Lung (tissue), 12 donors: ENCODE results near the gene EGFL6. TPM values are rescaled to one million over a fixed set of nuclear protein-coding genes. Genes with fewer than 3 reads are reported as not detected.

Source experiments
- ATAC-seq: fragments of 200-7000 bp; cut with Tn5 transposase; one replicate; pipeline ENCODE4 v1.9.1; 2020; ENCODE audit warnings: moderate number of reproducible peaks; ENCODE audit not compliant: insufficient read depth, low FRiP score
- DNase-seq, 3 donors: peaks; one replicate each; pipeline ENCODE4 v3.0.0-alpha.2; 2013 to 2017
- H3K27ac ChIP-seq, 2 donors: one replicate each; pipeline ENCODE4 v1.5.1; 2013; ENCODE audit warnings: mild to moderate bottlenecking in 2 of 2, moderate library complexity in 2 of 2, control low read depth in 1 of 2, inconsistent platforms in 1 of 2, low read depth in 1 of 2, low read length in 1 of 2
- H3K27me3 ChIP-seq, 3 donors: one replicate each; pipeline ENCODE4 v1.5.1; 2013; ENCODE audit warnings: low read length in 2 of 3; ENCODE audit not compliant: control insufficient read depth in 3 of 3, insufficient read depth in 3 of 3
- H3K36me3 ChIP-seq, 4 donors: one replicate each; pipeline ENCODE4 v1.5.1; 2013; ENCODE audit warnings: low read length in 4 of 4, mild to moderate bottlenecking in 1 of 4, moderate library complexity in 1 of 4; ENCODE audit not compliant: control insufficient read depth in 4 of 4, insufficient read depth in 4 of 4
- H3K4me1 ChIP-seq, 5 donors: one replicate each; pipeline ENCODE4 v1.5.1; 2013; ENCODE audit warnings: low read length in 5 of 5, mild to moderate bottlenecking in 2 of 5, moderate library complexity in 1 of 5; ENCODE audit not compliant: control insufficient read depth in 5 of 5, insufficient read depth in 5 of 5
- H3K4me3 ChIP-seq: one replicate; pipeline ENCODE4 v1.5.1; 2013; ENCODE audit warnings: mild to moderate bottlenecking, control low read depth, moderate library complexity
- H3K9ac ChIP-seq, 2 donors: one replicate each; pipeline ENCODE4 v1.5.1; 2013; ENCODE audit warnings: low read length in 2 of 2, control low read depth in 1 of 2; ENCODE audit not compliant: insufficient read depth in 1 of 2
- H3K9me3 ChIP-seq, 4 donors: one replicate each; pipeline ENCODE4 v1.5.1; 2013; ENCODE audit warnings: low read length in 3 of 4, mild to moderate bottlenecking in 1 of 4, moderate library complexity in 1 of 4; ENCODE audit not compliant: control insufficient read depth in 4 of 4, insufficient read depth in 3 of 4
- WGBS, 2 donors: extraction: QIAGEN DNeasy Blood & Tissue Kit; methylation state at CpG; one replicate each; pipeline ENCODE4 v1.1.7; 2013; 5-methylcytosine and 5-hydroxymethylcytosine counted together
- polyA plus RNA-seq, 2 donors: library from polyadenylated mRNA; stranded (reverse); fragments of 200-250 nt; gene quantifications; one replicate each; pipeline ENCODE4 v1.2.1, GENCODE V29; 2013
- total RNA-seq, 2 donors: library from RNA; depleted of rRNA in 1 of 2; stranded (reverse); fragments of >200 nt in 1 of 2; gene quantifications; one replicate each; pipeline ENCODE4 v1.2.1, GENCODE V29; 2014 to 2021
- TF ChIP-seq, protein P1 (sequence below): IDR thresholded peaks from 2 replicates; pipeline ENCODE4 v1.5.1; 2012; ENCODE audit warnings: mild to moderate bottlenecking; ENCODE audit errors: control extremely low read depth, extremely low read depth
- donor health status: control.
- donor health status: control.
- donor health status: Bipolar disorder and iron deficiency.
- donor health status: healthy.
- donor health status: DM: yes; HTN: yes; CAD: no.

Gene EGFL6
- total and polyA plus RNA-seq, 4 donors = 5.4 to 58.7 (median 14.3) TPM

DNA sequence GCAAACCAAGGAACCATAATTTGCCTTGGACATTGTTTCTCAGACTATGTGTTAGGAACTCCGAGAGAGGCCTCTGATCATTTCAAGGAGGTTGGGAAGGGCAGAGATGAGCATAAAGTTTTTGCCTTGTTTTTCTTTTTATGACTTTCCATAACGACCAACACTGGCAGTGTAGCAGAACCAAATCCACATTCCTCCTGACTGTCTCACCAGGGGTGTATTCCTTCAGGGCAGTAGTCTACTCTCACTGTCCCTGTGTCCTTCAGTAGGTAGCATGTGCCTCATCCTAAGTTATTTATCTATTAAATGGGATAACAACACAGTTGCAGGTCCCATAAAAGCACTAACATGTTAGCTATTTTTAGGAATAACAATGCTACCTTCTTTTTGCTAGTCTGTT lies 20.8 kb downstream of the EGFL6 start:
- no peak overlapping the region for H3K4me3 ChIP-seq
- H3K27ac ChIP-seq = no peak overlapping the region
- H3K27me3 ChIP-seq = peaks cover 0 to 56% (median 27%) of the 10 kb centered on the region in 3 donors
- TF ChIP-seq, protein P1, sequence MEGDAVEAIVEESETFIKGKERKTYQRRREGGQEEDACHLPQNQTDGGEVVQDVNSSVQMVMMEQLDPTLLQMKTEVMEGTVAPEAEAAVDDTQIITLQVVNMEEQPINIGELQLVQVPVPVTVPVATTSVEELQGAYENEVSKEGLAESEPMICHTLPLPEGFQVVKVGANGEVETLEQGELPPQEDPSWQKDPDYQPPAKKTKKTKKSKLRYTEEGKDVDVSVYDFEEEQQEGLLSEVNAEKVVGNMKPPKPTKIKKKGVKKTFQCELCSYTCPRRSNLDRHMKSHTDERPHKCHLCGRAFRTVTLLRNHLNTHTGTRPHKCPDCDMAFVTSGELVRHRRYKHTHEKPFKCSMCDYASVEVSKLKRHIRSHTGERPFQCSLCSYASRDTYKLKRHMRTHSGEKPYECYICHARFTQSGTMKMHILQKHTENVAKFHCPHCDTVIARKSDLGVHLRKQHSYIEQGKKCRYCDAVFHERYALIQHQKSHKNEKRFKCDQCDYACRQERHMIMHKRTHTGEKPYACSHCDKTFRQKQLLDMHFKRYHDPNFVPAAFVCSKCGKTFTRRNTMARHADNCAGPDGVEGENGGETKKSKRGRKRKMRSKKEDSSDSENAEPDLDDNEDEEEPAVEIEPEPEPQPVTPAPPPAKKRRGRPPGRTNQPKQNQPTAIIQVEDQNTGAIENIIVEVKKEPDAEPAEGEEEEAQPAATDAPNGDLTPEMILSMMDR = no peak
- H3K36me3 ChIP-seq = no peaks in the 10 kb centered on the region
- ATAC-seq = no peak
- H3K9me3 ChIP-seq = peaks cover 0 to 3% (median 0%) of the 10 kb centered on the region in 4 donors
- no peaks in the 10 kb centered on the region for H3K4me1 ChIP-seq
- 78 to 89% methylated on average over 2 of the region's 2 CpGs for WGBS, 2 donors
- DNase-seq = no peak
- H3K9ac ChIP-seq = no peak overlapping the region

DNA sequence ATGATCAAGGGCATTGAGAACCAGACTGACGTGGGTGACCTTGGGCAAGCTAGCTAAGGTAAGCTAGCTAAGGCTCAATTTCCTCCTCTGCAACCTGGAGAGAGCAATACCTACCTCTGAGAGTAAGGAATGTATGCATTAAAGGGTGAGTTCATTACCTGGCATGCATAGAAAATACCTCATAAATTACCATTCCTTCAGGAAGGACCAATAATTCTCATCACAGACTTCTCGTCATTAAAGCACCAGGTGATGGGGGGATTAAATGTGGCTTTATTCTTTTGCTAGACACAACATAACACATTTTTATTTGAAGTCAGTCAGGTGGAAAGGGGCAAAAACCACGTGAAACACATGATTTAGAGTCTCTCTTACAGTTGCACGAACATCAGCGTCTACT lies 21.5 kb downstream of the EGFL6 start:
- peaks cover 0 to 3% (median 0%) of the 10 kb centered on the region in 4 donors for H3K9me3 ChIP-seq
- ATAC-seq (no peak), DNase-seq (no peak)
- H3K4me1 ChIP-seq = no peaks in the 10 kb centered on the region
- no peak overlapping the region for H3K4me3 ChIP-seq
- peaks cover 0 to 50% (median 27%) of the 10 kb centered on the region in 3 donors for H3K27me3 ChIP-seq
- H3K36me3 ChIP-seq = no peaks in the 10 kb centered on the region
- 61 to 89% methylated on average over 5 of the region's 5 CpGs for WGBS, 2 donors
- TF ChIP-seq, protein P1 = no peak
- H3K9ac ChIP-seq = no peak overlapping the region
- H3K27ac ChIP-seq = no peak overlapping the region

DNA sequence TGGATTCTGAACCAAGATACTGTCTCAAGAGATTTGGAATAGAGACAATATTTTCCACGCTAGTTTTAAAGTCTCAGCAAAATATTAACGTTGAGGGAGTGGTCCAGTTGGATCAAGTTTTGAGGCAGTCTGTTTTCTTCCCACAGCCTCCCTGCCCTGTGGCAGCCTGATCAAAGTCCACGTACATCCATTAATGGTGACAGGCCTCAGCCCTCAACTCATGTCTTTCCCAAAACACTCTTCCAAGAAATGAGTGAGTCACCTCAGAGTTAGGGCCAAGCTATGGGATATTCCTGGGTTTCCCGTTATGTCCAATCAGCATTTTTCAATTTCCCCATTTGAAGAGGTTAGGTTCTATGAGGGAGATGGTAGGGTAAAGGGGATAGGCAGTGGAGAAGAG lies 28.5 kb downstream of the EGFL6 start:
- DNase-seq (peak in 2 of 3 donors; percentile 7 to 57), ATAC-seq (no peak)
- WGBS, 2 donors = 68 to 90% methylated on average over 4 of the region's 4 CpGs
- no peak overlapping the region for H3K4me3 ChIP-seq
- H3K27me3 ChIP-seq = peaks cover 5 to 45% (median 38%) of the 10 kb centered on the region in 3 donors
- H3K27ac ChIP-seq = no peak overlapping the region
- H3K36me3 ChIP-seq = no peaks in the 10 kb centered on the region
- no peak overlapping the region for H3K9ac ChIP-seq
- H3K9me3 ChIP-seq = peaks cover 0 to 3% (median 0%) of the 10 kb centered on the region in 4 donors
- TF ChIP-seq, protein P1 = no peak
- no peaks in the 10 kb centered on the region for H3K4me1 ChIP-seq

DNA sequence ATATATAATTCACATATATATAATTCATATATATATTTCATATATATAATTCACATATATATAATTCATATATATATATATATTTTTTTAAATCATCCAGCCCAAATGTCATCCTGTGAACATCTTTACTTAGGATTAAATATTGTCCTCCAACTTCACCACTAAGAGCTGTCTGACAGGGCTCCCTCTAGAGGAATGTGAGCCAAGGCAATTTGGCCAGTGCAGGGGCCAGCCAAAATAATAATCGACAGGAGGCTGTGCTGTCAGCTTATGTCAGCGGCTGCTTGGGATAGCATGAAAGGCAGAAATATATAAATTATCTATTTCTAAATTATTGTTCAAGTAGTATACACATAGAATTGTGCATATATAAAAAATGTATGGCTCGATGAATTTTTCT lies 29.5 kb downstream of the EGFL6 start:
- no peak for ATAC-seq
- no peak overlapping the region for H3K9ac ChIP-seq
- peaks cover 5 to 43% (median 36%) of the 10 kb centered on the region in 3 donors for H3K27me3 ChIP-seq
- DNase-seq = no peak
- no peak overlapping the region for H3K4me3 ChIP-seq
- WGBS, 2 donors = 67 to 79% methylated on average over 3 of the region's 3 CpGs
- TF ChIP-seq, protein P1 = no peak
- no peaks in the 10 kb centered on the region for H3K4me1 ChIP-seq
- no peak overlapping the region for H3K27ac ChIP-seq
- H3K9me3 ChIP-seq = peaks cover 0 to 3% (median 0%) of the 10 kb centered on the region in 4 donors
- H3K36me3 ChIP-seq = no peaks in the 10 kb centered on the region
